Activated T-cell treated with anti-CD3 and anti-CD28 coated beads, Interleukin-2, amount 50 U/mL, for 1 hour (primary cell): Measurements from ENCODE around the gene NCMAP.
"Not testable (repeated sequence)": the region's sequence is repeated elsewhere in the genome, so short reads cannot be mapped to it uniquely, and the experiment has no call there.

Experiments used
- DNase-seq: peaks from one replicate; pipeline ENCODE4 v3.0.0-alpha.2; 2020

The NCMAP gene

GRCh38 chr1:24555591-24556413, at the start of gene NCMAP:
Gene NCMAP (plus strand): TSS chr1:24556087. CDS start chr1:24595431, 39,344 bp downstream.
- peak; percentile 77 for DNase-seq

GRCh38 chr1:24506691-24507381, 49.1 kb upstream of the NCMAP start:
- DNase-seq = no peak

GRCh38 chr1:24507405-24507804, 48.5 kb upstream of the NCMAP start:
- peak; percentile 41 for DNase-seq

DNA sequence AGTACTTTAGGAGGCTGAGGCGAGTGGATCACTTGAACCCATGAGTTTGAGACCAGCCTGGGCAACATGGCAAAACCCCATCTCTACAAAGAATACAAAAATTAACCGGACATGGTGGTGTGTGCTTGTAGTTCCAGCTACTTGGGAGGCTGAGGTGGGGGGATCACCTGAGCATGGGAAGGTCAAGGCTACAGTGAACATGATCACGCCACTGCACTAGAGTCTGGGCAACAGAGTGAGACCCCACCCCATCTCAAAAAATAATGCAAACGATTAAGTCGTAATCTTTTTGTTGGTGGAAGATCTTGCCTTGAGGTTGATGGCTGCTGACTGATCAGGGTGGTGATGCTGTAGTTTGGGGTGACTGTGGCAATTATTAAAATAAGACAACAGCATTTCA, 47.0 kb upstream of the NCMAP start:
- no peak for DNase-seq

- no peak for DNase-seq
These were observed 42.2 kb upstream of the NCMAP start for GRCh38 chr1:24513706-24514105.

- no peak for DNase-seq
These were observed 40.9 kb upstream of the NCMAP start for GRCh38 chr1:24514946-24515345.

DNA sequence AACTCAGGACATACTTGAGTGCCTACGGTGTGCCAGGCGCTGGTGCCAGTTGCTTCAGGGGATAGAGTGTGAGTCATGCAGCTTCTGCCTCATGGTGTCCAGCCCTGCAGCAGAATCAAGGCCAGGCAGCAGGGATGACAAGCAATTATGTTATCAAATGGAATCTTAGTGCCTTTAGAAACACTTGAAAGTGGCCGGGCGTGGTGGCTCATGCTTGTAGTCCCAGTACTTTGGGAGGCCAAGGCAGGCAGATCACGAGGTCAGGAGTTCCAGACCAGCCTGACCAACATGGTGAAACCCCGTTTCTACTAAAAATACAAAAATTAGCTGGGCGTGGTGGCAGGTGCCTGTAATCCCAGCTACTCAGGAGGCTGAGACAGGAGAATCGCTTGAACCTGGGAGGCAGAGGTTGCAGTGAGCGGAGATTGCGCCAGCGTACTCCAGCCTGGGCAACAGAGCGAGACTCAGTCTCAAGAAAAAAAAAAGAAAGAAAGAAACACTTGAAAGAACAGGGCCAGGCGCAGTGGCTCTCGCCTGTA, 40.1 kb upstream of the NCMAP start:
- DNase-seq = not testable (repeated sequence)

DNA sequence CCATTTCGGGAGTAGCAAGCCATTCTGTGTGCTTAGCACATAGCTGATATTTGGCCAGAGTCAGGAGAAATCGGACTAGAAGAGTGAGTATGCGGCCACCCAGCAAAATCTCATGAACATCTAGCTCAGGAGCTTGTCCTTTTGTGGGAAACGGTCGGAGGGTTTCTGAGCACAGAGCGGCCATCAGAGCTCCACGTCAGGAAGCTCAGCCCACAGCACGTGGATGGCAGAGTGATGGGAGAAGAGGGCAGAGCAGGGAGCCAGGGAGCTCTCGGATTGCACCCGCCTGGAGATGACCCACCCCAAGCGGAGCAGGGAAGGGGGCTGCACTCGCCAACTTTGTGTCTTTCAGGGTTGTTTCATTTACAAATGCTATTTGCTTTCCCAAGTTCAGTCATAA, 39.4 kb upstream of the NCMAP start:
- DNase-seq = no peak

GRCh38 chr1:24517898-24518297, 38.0 kb upstream of the NCMAP start:
- DNase-seq = no peak

DNA sequence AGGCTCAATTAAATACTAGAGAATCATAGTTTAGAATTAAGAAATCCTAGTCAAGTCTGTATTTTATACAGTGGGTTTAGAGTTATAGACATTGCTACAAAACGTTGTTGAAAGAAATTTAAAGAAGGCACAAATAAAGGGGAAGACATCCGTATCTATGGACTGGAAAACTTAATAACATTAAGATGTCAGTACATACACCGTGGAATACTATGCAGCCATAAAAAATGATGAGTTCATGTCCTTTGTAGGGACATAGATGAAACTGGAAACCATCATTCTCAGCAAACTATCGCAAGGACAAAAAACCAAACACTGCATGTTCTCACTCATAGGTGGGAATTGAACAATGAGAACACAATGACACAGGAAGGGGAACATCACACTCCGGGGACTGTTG, 35.6 kb upstream of the NCMAP start:
- DNase-seq = not testable (repeated sequence)

DNA sequence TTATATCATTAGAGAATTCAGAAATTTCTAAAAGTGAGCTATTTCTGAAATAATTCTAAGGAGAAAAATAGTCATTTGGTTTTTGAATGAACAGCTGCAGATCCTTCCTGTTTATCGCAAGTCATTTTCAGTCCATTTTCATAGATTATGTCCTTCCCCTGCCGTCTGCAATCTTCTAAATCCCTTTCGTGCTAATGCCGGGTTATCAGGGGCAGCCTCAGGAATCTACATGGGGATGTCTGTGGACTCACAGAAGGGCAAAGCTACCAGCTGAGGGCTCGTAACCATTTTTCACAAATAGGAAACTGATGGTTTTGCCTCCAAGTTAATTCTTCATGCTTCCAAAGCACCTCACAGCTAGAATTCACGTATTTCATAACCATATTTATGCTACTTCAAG, 30.3 kb upstream of the NCMAP start:
- DNase-seq = no peak

GRCh38 chr1:24526045-24526444, 29.8 kb upstream of the NCMAP start:
- DNase-seq = no peak

DNA sequence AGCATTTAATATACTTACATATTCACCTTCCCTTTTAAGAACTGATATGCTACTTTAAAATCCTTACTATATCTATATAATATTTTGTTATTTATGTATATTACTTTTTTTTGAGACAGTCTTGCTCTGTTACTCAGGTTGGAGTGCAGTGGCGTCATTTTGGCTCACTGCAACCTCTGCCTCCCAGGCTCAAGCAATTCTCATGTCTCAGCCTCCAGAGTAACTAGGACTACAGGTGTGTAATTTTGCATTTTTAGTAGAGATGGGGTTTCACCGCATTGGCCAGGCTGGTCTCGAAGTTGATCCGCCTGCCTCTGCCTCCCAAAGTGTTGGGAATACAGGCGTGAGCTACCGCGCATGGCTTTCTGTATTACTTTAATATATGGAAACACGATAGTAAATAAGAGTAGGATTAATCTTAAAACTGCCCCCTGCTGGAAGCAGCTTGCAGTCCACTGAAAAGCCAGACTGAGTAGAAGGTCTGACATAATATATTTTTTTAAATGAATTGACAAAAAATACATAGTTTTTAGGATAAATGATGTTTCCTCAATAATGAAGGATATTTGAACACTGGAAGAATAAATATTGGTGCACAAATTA, 28.8 kb upstream of the NCMAP start:
- peak; percentile 61 for DNase-seq

- DNase-seq = no peak
These were observed 27.1 kb upstream of the NCMAP start for GRCh38 chr1:24528744-24529143.

DNA sequence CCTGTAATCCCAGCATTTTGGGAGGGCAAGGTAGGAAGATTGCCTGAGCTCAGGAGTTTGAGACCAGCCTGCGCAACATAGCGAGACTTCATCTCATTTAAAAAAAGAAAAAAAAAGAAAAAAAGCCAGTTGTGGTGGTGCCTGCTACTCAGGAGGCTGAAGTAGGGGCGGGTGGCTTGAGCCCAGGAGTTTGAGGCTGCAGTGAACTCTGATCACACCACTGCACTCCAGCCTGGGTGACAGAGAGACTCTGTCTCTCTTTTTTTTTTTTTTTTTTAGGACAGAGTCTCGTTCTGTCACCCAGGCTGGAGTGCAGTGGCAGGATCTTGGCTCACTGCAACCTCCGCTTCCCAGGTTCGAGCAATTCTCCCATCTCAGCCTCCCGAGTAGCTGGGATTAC, 26.6 kb upstream of the NCMAP start:
- DNase-seq = not testable (repeated sequence)

DNA sequence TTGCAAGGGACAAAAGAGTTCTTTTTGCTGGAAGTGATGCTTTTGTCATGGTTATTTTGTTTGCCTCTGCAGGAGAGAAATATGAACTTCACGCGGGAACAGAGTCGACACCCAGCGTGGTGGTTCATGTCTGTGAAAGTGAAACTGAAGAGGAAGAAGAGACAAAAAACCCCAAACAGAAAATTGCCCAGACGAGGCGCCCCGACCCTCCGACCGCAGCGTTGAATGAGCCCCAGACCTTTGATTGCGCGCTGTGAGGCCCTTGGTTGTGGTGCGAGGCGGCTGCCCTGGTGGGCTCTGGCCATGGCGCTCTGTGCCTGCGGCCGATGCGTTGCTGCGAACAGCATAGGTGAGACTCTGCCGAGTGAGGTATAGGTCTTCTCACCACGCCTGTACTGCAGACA, 20.9 kb upstream of the NCMAP start:
- DNase-seq = peak; percentile 74

GRCh38 chr1:24535778-24536177, 20.1 kb upstream of the NCMAP start:
- no peak for DNase-seq

GRCh38 chr1:24536391-24536840, 19.5 kb upstream of the NCMAP start:
- peak; percentile 74 for DNase-seq

DNA sequence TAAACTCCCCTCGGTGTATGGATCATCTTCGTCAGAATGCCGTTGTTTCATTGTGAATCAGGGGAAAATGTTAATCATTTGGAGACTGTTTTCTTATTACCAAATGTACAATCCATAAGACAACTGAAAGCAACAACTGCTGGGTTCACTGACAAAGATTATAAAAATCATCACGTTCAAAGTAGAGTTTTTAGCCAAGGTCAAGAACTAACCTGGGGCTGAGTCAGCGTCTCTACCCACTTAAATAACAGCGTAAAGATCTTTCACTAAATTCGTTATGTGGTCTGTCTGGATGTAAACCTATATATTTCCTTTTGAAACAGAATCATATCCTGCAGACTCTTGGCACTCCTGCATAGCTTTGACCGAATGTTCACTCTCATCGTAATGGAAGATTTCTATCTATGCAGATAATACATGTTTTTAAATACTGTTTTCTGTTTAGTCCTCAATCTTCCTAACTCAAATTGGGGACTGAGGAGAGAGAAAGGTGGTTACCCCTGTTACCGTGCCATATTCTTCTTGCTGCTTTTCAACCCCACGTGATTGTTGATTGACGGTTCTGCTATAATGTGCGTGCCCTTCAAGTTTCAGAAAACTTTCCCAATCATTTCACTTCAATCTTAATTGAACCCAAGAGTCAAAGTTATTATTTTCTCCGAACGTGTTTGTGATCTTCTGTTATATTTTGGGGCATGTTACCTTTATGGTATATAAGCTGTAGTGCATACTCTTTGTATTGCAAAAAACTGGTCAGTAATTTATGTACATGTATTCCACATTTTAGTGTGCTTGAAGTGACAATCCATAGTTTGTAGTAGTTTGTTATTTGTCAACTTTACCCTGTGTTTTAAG, 15.6 kb upstream of the NCMAP start:
- no peak for DNase-seq

DNA sequence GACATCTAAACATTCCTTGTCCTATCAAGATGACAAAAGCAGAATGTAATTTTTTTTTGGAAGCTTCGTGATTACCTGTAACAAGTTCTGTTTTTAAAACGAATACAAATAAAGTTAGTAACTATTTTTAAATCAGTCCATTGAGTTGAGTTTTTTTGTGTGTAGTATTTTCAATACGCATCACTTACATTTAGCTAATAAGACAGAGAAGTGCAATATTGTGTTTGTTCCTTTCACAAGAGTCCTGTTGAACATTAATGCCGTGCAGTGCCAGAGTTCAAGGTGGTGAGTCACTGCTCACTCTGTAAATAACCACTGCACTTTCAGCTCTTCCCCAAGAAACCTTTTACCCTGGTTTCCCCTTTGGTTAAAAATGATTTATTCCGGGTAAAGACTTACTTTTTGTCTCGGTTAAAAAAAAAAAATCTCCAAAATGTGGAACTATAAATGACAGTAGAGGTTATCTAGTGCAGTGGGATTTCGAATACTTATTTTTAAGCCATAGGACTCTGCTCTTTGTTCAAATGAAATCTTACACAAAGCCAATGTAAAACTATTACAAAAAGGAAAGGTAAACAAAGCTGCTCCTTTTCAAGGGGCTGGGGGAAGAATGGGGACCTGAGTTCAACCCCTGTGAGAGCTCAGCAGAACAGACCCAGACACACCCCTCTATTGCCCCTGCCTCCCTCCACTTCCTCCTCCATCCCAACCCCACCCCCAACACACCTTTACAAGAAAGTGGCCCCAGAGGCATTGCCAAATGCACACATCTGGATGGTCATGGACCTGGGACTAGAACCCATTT, 14.8 kb upstream of the NCMAP start:
- no peak for DNase-seq

DNA sequence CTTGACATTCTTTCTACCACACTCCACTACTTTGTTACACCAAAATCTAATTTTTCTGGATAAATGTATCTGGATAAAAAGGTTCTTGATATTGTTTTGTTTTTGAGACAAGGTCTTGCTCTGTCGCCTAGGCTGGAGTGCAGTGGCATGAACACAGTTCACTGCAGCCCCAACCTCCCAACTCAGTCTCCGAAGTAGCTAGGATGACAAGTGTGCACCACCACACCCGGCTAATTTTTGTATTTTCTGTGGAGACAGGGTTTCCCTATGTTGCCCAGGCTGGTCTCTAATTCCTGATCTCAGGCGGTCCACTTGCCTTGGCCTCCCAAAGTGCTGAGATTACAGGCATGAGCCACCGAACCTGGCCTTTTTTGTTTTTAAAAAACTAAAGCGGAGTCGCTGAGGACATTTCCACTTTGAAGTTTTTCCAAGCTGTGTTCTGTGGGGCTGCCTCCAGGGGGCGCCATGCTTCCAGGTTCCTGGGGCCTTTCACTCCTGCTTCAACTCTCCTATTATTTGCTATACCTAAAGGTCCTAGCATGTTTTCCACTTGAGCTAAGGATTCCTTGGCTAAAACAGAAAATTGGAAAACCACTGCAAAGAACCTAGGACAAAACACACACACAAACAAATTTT, 14.1 kb upstream of the NCMAP start:
- DNase-seq = no peak
